K562 (cell line): Measurements from ENCODE around the gene MKRN2OS. TPM values are rescaled to one million over a fixed set of nuclear protein-coding genes. Genes with fewer than 3 reads are reported as not detected.

Source experiments
- ATAC-seq: fragments of 200-7000 bp; cut with Tn5 transposase; 3 replicates; pipeline ENCODE4 v1.9.1; 2020; ENCODE audit warnings: moderate library complexity
- BruUV-seq: library from RNA; stranded (reverse); fragments of 400-500 nt; replicated peaks from 2 replicates; lab custom pipeline; 2021; lab: Mats Ljungman, UMichigan
- CTCF ChIA-PET: fragments of 300-600 bp; formaldehyde crosslinking; extraction: SDS; loops from one replicate; lab custom pipeline; 2021; ENCODE audit warnings: low intra/inter-chr PET ratio; lab: Yijun Ruan, JAX
- POLR2A ChIA-PET: fragments of 300-600, 350-650 bp; sonication (Branson Sonifier 250); formaldehyde crosslinking; extraction: SDS; loops from one replicate; lab custom pipeline; 2021; ENCODE audit warnings: antibody characterized with exemption, inconsistent platforms; lab: Yijun Ruan, JAX
- DNase-seq, 4 experiments: peaks; one replicate each; pipeline versions ENCODE4 v3.0.0 to v3.0.0-alpha.2; 2011 to 2018; ENCODE audit warnings: low spot score in 3 of 4, mixed read lengths in 3 of 4; ENCODE audit errors: extremely low read depth in 1 of 4
- FAIRE-seq: peaks from 2 replicates; lab custom pipeline; 2011; peaks lifted over from hg19 to GRCh38; lab: Jason Lieb, UNC
- H2AFZ ChIP-seq: 2 replicates; pipeline ENCODE4 v1.6.0; 2011; ENCODE audit warnings: low read depth, low read length, control low read depth, inconsistent platforms
- H3K27ac ChIP-seq: fragments of 200-600 bp; 3 replicates; pipeline ENCODE4 v1.8.0; 2011; ENCODE audit warnings: low read depth, mild to moderate bottlenecking, control low read depth, inconsistent platforms, low read length, moderate library complexity, mixed read lengths; ENCODE audit errors: extremely low read depth
- H3K27me3 ChIP-seq, 2 experiments: fragments of 300-600 bp in 1 of 2; 2 replicates in 1 of 2; 3 replicates in 1 of 2; pipeline versions ENCODE4 v1.6.0 to v1.8.0; 2011; ENCODE audit warnings: inconsistent platforms in 2 of 2, low read length in 2 of 2, mild to moderate bottlenecking in 1 of 2, mixed read lengths in 1 of 2, moderate library complexity in 1 of 2; ENCODE audit not compliant: control insufficient read depth in 2 of 2, insufficient read depth in 2 of 2
- H3K36me3 ChIP-seq: fragments of 300-600 bp; 3 replicates; pipeline ENCODE4 v1.8.0; 2011; ENCODE audit warnings: mild to moderate bottlenecking, low read length, inconsistent platforms; ENCODE audit not compliant: control insufficient read depth, insufficient read depth
- H3K4me1 ChIP-seq, 2 experiments: fragments of 200-600 bp in 1 of 2; replicated peaks in 1 of 2; 2 replicates in 1 of 2; 3 replicates in 1 of 2; pipeline versions ENCODE4 v1.5.1 to v1.8.0; 2011; ENCODE audit warnings: inconsistent platforms in 2 of 2, low read length in 2 of 2, mild to moderate bottlenecking in 1 of 2, mixed read lengths in 1 of 2, moderate library complexity in 1 of 2; ENCODE audit not compliant: control insufficient read depth in 2 of 2, insufficient read depth in 2 of 2
- H3K4me2 ChIP-seq: 2 replicates; pipeline ENCODE4 v1.6.1; 2011; ENCODE audit warnings: low read length, control low read depth, inconsistent platforms, mixed read lengths; ENCODE audit not compliant: insufficient read depth
- H3K4me3 ChIP-seq: fragments of 200-600 bp; sonication (generic), shearing (Covaris generic); 2 replicates; pipeline ENCODE4 v1.5.1; 2016; ENCODE audit warnings: control low read depth, inconsistent platforms
- H3K79me2 ChIP-seq: fragments of 200-600 bp; 3 replicates; pipeline ENCODE4 v1.8.0; 2011; ENCODE audit warnings: low read length, inconsistent platforms; ENCODE audit not compliant: control insufficient read depth, insufficient read depth
- H3K9ac ChIP-seq, 2 experiments: 2 replicates each; pipeline versions ENCODE4 v1.6.0 to v1.6.1; 2011; ENCODE audit warnings: low read depth in 2 of 2, low read length in 2 of 2, control low read depth in 1 of 2, inconsistent platforms in 1 of 2, mild to moderate bottlenecking in 1 of 2, mixed read lengths in 1 of 2; ENCODE audit not compliant: insufficient read depth in 1 of 2
- H3K9me1 ChIP-seq: one replicate; pipeline ENCODE4 v1.6.0; 2011; ENCODE audit warnings: inconsistent platforms, mild to moderate bottlenecking, low read length, moderate library complexity; ENCODE audit not compliant: control insufficient read depth, insufficient read depth
- H3K9me3 ChIP-seq: replicated peaks from 2 replicates; pipeline ENCODE4 v1.5.1; 2011; ENCODE audit warnings: low read depth, low read length, inconsistent platforms; ENCODE audit not compliant: control insufficient read depth, insufficient read depth
- H4K20me1 ChIP-seq: replicated peaks from 2 replicates; pipeline ENCODE4 v1.6.1; 2011; ENCODE audit warnings: low read length, inconsistent platforms, mixed read lengths; ENCODE audit not compliant: control insufficient read depth, insufficient read depth
- ARID2 ChIP-seq: fragments of 450-650 bp; IDR thresholded peaks from 2 replicates; pipeline ENCODE4 v1.6.1; 2017; ENCODE audit warnings: antibody characterized with exemption, mild to moderate bottlenecking
- CEBPG ChIP-seq, 3 experiments: fragments of 200-800 bp in 1 of 3; sonication (Bioruptor generic) in 1 of 3; sonication (generic) in 1 of 3; formaldehyde crosslinking in 1 of 3; IDR thresholded peaks in 2 of 3; conservative IDR thresholded peaks in 1 of 3; 2 replicates each; pipeline versions ENCODE4 v1.6.1 to v1.8.0; 2016 to 2022; ENCODE audit warnings: missing compliant biosample characterization in 2 of 3, missing genetic modification characterization in 2 of 3, mild to moderate bottlenecking in 1 of 3, missing genetic modification reagents in 1 of 3
- HNRNPH1 ChIP-seq: fragments of 200-400 bp; formaldehyde crosslinking; optimal IDR thresholded peaks from 2 replicates; pipeline ENCODE3; 2017; ENCODE audit warnings: low read depth, mild to moderate bottlenecking, low read length, moderate library complexity
- KAT8 ChIP-seq: fragments of 450-650 bp; IDR thresholded peaks from 2 replicates; pipeline ENCODE4 v1.6.1; 2016; ENCODE audit warnings: low read depth, mild to moderate bottlenecking
- KHSRP ChIP-seq: fragments of 450-650 bp; IDR thresholded peaks from 2 replicates; pipeline ENCODE4 v1.6.1; 2017
- NFIC ChIP-seq: fragments of 450-650 bp; IDR thresholded peaks from 2 replicates; pipeline ENCODE4 v1.6.1; 2017; ENCODE audit warnings: mild to moderate bottlenecking, inconsistent platforms
- RBM22 ChIP-seq: fragments of 200-400 bp; formaldehyde crosslinking; IDR thresholded peaks from 2 replicates; pipeline ENCODE4 v1.6.1; 2018; ENCODE audit warnings: low read length, low read depth; ENCODE audit not compliant: poor library complexity, severe bottlenecking
- SMARCB1 ChIP-seq: IDR thresholded peaks from 2 replicates; pipeline ENCODE4 v1.6.1; 2011; ENCODE audit warnings: improper control_type of control experiment, low read depth; ENCODE audit not compliant: insufficient read length
- SRSF9 ChIP-seq: fragments of 200-400 bp; formaldehyde crosslinking; IDR thresholded peaks from 2 replicates; pipeline ENCODE4 v1.6.1; 2017; ENCODE audit warnings: low read depth, low read length, borderline replicate concordance
- ZBTB33 ChIP-seq: sonication (generic); formaldehyde crosslinking; IDR thresholded peaks from 2 replicates; pipeline ENCODE4 v1.8.1; 2023; ENCODE audit warnings: mild to moderate bottlenecking, missing genetic modification reagents
- ZNF384 ChIP-seq: IDR thresholded peaks from 2 replicates; pipeline ENCODE4 v1.6.1; 2012; ENCODE audit warnings: low read depth, low read length, improper control_type of control experiment
- WGBS: fragments of 100-300 bp; shearing (Covaris generic); methylation state at CpG from one replicate; pipeline ENCODE4 v1.1.6; 2016; ENCODE audit warnings: low coverage, mixed read lengths; ENCODE audit not compliant: insufficient coverage; ENCODE audit errors: missing lambda C conversion rate; 5-methylcytosine and 5-hydroxymethylcytosine counted together
- in situ Hi-C: fragments of 300-500 bp; cut with MboI; formaldehyde crosslinking; loops from 4 replicates; pipeline ENCODE4 v1.15.0; 2018; ENCODE audit warnings: inconsistent platforms, mixed read lengths
- intact Hi-C: fragments of 100-400 bp; cut with micrococcal nuclease; formaldehyde crosslinking; loops from 2 replicates; pipeline ENCODE4 v1.14.2; 2022
- polyA plus RNA-seq, 8 experiments: library from polyadenylated mRNA; depleted of rRNA in 4 of 8; stranded (reverse) in 5 of 8; unstranded in 3 of 8; fragments of >200 nt; fragmentation: Nextera tagmentation in 2 of 8; fragmentation: Illumina TruSeq in 1 of 8; extraction: Ambion mirVana in 2 of 8; extraction: Trizol in 1 of 8; gene quantifications; 2 replicates each; pipeline versions ENCODE4 v1.2.1 to v1.2.3, GENCODE V29; 2011 to 2014; ENCODE audit warnings: inconsistent platforms in 1 of 8, missing spikeins in 1 of 8
- total RNA-seq, 7 experiments: library from RNA; depleted of rRNA in 6 of 7; stranded (reverse); fragments of >200 nt in 6 of 7; fragmentation: Illumina TruSeq in 2 of 7; extraction: Trizol in 2 of 7; gene quantifications; 2 replicates each; pipeline versions ENCODE4 v1.2.1 to v1.2.3, GENCODE V29; 2011 to 2021; ENCODE audit warnings: low replicate concordance in 1 of 7

Gene MKRN2OS
- total and polyA plus RNA-seq, 9 of the 15 experiments (the other 6 are each of a cell fraction or from before 2014, with no cell fraction given), result 0.11 to 0.27 (median 0.17) TPM; not detected in 6

GRCh38 chr3:12499474-12499873, 45.8 kb downstream of the MKRN2OS start:
- in situ Hi-C loops, result no loop called here
- Histone ChIP-seq H3K27ac (no peak overlapping the region), H2AFZ (no peak overlapping the region), H3K27me3 (no peaks in the 10 kb centered on the region), H3K4me3 (no peak overlapping the region), H3K36me3 (peaks cover 94% of the 10 kb centered on the region), H3K4me1 (no peaks in the 10 kb centered on the region; a peak in 1 of 5 replicates), H3K9me3 (no peaks in the 10 kb centered on the region), H3K9ac (no peak overlapping the region), H3K79me2 (no peaks in the 10 kb centered on the region), H3K4me2 (no peak overlapping the region), H3K9me1 (no peaks in the 10 kb centered on the region), H4K20me1 (no peaks in the 10 kb centered on the region; the same call in 1 of the 2 replicates)
- intact Hi-C loops, result no loop called here
- ATAC-seq (no peak), FAIRE-seq (no peak), DNase-seq (no peak)
- ChIA-PET CTCF (no interaction called here), POLR2A (no interaction called here)
- WGBS, result 96% methylated on average over 5 of the region's 5 CpGs
- no peak for TF ChIP-seq ARID2
- TF ChIP-seq SRSF9, result no peak
- no peak for TF ChIP-seq HNRNPH1
- TF ChIP-seq ZBTB33 (CRISPR knock-in tag), result no peak
- TF ChIP-seq KHSRP, result no peak
- no peak for TF ChIP-seq SMARCB1
- TF ChIP-seq KAT8, result no peak
- TF ChIP-seq ZNF384, result no peak
- TF ChIP-seq RBM22, result no peak
- TF ChIP-seq NFIC, result no peak
- TF ChIP-seq CEBPG (CRISPR knock-in tag; IDR thresholded peaks at IDR 0.05), result no peak
- TF ChIP-seq CEBPG (tag; conservative IDR thresholded peaks at IDR 0.05 in 1 of 2, IDR thresholded peaks at IDR 0.05 in 1 of 2), result no peak
- no TSS peak for BruUV-seq
